NCI-H748 treated with DMSO at 0.1 percent for 48 hours (cell line): Measurements from ENCODE around the gene PCDHGA1.
"Not testable (repeated sequence)": the region's sequence is repeated elsewhere in the genome, so short reads cannot be mapped to it uniquely, and the experiment has no call there.

ENCODE experiments used
- DNase-seq: peaks from one replicate; lab custom pipeline; 2025; lab: John Stamatoyannopoulos, UW

The PCDHGA1 gene

GRCh38 chr5:141330299-141331080, at the start of gene PCDHGA1:
PCDHGA1 (plus strand) TSS chr5:141330514.
- no peak for DNase-seq

DNA sequence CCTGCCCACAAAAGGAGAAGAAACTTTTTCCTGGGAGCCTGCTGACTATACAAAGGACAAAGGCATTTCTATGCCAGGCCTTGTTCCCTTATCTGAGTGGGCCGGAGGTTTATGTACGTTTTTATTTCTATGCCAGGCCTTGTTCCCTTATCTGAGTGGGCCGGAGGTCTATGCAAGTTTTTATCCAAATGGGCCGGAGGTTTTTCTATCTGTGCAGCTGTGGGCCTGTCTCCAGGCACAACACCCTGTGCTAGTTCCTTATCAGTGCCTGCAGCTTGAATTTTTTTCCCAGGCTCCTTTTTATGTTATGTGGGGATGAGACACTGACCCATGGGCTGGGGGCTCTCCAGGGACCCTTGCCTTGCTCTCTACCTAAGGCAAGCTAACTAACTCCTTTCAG, 31.9 kb upstream of the PCDHGA1 start:
- DNase-seq, result no peak

DNA sequence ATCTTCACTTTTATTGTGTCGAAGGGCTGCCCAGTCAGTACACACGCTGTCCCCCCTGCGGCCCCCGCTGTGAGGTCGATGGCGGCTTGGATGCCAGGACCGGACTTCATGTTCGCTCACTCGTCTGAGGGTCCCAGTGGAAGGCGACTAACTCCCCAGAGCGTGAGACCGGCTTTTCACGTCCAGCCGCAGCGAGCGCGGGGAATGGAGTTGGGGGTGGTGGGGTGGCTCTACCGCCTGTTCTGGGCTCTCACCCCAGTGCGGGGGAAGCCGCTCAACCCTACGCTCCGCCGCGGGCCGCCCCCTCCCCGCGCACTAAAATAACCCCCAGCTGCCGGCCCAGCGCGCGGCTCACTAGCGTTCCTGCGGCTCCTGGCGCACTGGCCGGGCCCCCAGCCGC, 26.6 kb upstream of the PCDHGA1 start, which contains the start of gene SLC25A2:
Gene SLC25A2 (minus strand): TSS at position 294 of the 400 bp plus-strand sequence. CDS start 184 bp downstream, at position 110.
- no peak for DNase-seq

DNA sequence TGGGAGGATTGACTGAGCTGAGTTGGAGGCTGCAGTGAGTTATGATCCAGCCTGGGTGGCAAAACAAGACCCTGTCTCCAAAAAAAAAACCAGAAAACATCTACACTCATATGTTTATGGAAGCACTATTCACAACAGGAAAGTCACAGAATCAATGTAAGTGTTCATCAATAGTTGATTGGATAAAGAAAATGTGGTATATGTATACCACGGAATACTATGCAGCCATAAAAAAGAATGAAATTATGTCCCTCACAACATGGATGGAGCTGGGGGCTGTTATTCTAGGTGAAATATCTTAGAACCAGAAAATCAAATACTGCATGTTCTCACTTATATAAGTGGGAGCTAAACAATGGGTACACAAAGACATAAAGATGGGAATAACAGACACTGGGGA, 23.7 kb upstream of the PCDHGA1 start:
- no peak for DNase-seq

GRCh38 chr5:141313711-141314110, 16.6 kb upstream of the PCDHGA1 start:
- DNase-seq, result no peak

DNA sequence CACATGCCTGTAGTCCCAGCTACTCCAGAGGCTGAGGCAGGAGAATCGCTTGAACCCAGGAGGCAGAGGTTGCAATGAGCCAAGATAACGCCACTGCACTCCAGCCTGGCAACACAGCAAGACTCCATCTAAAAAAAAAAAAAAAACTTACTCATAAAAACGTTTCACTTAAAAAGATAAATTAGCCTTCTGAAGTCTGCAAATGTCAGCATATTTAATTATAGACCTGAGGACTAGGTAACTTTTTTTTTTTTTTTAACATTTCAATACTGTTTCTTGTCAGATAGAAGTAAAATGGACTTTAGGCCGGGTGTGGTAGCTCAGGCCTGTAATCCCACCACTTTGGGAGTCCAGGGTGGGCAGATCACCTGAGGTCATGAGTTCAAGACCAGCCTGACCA, 13.4 kb upstream of the PCDHGA1 start:
- not testable (repeated sequence) for DNase-seq

GRCh38 chr5:141319202-141319601, 11.1 kb upstream of the PCDHGA1 start:
- DNase-seq, result no peak

GRCh38 chr5:141319699-141320098, 10.6 kb upstream of the PCDHGA1 start:
- no peak for DNase-seq

DNA sequence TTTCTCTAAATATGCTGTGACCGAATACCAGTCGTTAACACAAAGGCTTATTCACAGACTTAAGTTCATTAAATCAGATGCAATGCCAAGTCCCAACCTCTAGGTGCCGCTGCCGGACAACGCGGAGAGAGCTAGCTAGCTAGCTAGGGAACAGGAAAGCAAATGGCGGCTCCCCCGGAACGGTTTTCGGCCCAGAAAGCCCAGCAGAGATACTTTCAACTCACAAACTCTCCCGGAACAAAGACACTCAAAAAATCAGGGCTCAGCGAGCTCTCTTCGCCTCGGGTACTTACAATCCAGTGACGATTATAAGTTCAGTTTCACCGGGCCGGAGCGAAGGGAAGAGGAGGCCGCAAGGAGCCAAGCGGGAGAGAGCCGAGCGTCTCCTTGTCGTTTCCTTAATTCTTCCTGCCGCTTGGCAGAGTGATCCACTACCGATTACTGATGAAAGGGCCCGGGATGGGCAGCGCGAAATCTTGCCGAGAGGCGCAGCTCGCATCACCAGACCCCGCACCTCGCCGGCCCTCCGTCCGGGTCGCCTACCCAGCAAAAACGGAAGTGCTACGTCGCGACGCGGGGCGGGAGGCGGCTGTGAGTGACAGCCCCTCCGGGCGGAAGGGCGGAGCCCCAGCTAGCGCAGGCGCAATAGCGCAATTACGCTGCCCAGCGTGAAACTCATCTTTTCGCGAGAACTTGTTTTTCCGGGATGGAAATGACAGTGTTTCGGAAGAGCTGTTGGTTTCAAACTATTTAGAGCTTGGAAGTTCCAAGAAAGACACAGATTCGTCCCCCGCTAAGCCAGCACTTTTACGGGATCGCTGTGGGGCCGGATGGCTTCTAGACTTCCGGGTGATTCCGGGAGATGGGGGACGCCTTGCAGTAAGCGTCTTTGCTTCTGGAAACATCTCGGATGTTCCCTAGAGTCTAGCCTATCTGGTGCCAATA, 9.8 kb upstream of the PCDHGA1 start, which contains the start of gene TAF7:
Gene TAF7 (minus strand): TSS at position 560 of the 945 bp plus-strand sequence. CDS start 740 bp downstream, outside the sequence.
- DNase-seq, result peak; percentile 87

DNA sequence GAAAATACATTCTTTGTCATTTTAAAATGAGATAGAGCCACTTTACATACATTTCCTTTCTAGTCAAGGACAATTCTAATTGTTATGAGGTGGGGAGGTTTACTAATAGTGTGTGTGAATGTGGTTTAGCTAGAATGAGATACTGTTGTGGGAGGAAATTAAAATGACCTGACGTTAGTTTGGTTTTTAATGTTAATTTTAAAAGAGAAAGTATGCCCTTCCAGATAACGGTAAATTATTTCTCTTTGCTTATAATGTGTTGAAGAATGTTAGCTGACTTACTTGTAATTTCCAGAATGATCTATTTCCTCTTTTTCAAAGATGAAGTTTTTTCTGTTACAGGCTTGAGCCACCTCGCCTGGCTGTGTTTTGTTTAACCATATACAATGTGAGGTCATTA, 8.1 kb upstream of the PCDHGA1 start:
- DNase-seq, result no peak

DNA sequence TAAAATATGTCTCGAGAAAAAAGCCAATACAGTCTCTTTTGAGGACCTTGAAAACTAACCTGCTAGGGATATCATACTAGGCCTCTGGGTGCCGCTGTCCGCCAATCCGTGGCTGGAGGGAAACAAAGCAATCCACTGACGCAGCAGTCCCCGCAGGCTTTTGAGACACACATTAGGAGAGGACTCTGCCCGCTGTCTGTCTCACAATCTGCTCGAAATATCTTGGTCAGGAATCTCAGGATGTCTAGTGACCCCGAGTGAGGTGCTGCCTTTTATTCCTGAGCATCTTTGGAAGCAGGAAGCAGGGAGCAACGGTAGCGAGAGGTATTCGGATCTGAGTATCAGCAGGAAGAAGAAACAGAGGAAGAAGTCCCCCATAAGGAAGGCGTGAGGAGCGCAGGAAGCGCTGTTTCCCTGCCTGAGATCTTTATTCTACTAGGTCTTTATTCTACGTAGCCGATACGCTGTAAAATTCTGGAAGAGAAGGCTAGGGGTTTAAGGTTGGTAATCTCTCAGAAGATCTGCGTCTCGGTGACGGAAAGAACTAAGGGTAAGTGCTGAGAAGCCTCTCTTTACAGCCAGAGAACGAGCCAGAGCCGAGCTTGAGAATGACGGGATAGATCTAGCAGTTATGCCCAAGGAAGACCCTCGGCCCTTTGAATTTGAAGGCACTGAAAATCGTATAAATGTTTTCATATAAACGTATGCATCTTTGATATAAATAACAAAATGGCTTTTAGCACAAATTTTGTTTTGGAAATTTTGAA, 4.0 kb upstream of the PCDHGA1 start:
- DNase-seq, result peak; percentile 86

DNA sequence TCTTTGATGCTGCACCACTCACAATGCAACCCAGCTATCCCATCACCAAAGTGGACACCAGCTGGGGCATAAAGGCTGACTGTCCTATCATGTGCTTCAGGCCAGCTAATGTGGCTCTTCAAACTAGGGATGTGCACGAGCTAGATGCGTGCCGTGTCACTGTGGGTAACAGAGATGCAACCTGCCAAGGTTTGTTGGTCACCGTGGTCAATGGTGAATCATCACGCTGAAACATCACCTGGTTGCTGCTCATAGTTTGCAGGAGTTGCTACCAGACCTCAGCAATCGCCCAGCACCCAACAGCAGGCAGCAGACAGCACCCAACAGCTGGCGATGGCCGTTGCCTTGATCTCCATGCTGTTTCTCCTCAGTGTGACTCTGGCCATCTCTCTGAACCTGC, 2.1 kb upstream of the PCDHGA1 start:
- no peak for DNase-seq

DNA sequence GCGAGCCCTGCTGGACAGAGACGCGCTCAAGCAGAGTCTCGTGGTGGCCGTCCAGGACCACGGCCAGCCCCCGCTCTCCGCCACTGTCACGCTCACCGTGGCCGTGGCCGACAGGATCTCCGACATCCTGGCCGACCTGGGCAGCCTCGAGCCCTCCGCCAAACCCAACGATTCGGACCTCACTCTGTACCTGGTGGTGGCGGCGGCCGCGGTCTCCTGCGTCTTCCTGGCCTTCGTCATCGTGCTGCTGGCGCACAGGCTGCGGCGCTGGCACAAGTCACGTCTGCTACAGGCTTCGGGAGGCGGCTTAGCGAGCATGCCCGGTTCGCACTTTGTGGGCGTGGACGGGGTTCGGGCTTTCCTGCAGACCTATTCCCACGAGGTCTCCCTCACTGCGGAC, 2.3 kb downstream of the PCDHGA1 start:
- DNase-seq, result not testable (repeated sequence)

- no peak for DNase-seq
Observed at GRCh38 chr5:141338538-141339306, 8.4 kb downstream of the PCDHGA1 start, which contains the start of gene PCDHGA2. PCDHGA2 (plus strand) TSS chr5:141338760.

DNA sequence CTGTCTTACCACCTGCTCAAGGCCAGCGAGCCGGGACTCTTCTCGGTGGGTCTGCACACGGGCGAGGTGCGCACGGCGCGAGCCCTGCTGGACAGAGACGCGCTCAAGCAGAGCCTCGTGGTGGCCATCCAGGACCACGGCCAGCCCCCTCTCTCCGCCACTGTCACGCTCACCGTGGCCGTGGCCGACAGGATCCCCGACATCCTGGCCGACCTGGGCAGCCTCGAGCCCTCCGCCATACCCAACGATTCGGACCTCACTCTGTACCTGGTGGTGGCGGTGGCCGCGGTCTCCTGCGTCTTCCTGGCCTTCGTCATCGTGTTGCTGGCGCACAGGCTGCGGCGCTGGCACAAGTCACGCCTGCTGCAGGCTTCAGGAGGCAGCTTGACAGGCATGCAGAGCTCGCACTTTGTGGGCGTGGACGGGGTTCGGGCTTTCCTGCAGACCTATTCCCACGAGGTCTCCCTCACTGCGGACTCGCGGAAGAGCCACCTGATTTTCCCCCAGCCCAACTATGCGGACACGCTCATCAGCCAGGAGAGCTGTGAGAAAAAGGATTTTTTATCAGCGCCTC, 10.6 kb downstream of the PCDHGA1 start:
- DNase-seq, result not testable (repeated sequence)

DNA sequence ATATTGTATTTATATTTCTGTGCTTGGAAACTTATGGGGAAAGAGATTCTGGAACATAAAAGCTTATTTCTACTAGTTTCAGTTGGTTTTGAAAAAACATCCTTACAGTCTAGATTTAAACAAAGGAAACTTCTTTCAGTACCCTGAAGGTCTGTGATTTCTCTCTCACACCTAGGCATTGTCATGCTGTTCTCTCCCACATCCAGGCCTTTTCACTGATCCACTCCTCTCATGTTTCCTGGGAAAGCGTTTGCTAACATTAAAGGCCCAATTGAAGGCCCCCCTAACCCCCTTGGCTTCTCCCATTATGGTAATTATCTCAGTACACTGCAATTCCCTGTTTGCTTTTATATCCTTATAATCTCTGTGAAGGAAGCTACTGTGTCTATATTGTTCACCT, 12.5 kb downstream of the PCDHGA1 start:
- no peak for DNase-seq

DNA sequence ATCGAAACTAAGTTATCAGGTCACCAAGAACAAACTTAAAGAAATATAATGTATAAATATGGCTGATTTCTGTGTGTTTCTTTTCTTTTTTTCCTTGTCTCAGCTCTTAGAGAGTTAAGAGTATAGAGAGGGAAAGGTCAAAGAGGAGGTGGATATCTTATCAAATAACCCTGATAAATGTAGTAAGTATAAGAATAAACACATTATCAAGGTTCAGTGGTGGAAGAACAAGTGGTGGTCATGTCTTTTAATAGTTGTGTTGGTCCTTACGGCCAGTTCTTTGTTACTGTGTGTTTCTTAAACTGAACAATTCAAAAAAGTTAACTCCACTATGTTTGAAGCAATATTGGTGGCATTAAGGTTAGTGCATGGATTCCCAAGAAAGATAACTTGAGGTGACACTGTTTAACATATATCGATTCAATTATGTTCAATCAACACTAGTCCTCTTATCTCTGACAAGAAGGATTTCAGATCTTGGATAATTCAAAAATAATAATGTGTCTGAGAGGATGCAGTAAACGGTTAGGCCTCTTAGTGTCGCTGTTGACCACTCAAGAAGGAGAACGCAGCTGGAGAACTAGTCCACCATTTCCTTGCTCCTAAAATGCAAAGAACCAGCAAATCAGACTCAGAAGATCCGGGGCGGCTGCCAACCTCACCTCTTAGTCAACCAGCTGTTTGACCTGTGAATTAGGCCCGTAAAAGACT, 13.1 kb downstream of the PCDHGA1 start, which contains the start of gene PCDHGA3:
Gene PCDHGA3 (plus strand): TSS at position 588 of the 711 bp plus-strand sequence. CDS start 205 bp downstream, outside the sequence.
- no peak for DNase-seq

- no peak for DNase-seq
Observed at GRCh38 chr5:141343953-141344463, 13.7 kb downstream of the PCDHGA1 start.

GRCh38 chr5:141345327-141345726, 15.0 kb downstream of the PCDHGA1 start:
- DNase-seq, result no peak

DNA sequence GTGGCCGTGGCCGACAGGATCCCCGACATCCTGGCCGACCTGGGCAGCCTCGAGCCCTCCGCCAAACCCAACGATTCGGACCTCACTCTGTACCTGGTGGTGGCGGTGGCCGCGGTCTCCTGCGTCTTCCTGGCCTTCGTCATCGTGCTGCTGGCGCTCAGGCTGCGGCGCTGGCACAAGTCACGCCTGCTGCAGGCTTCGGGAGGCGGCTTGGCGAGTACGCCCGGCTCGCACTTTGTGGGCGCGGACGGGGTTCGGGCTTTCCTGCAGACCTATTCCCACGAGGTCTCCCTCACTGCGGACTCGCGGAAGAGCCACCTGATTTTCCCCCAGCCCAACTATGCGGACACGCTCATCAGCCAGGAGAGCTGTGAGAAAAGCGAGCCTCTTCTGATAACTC, 15.7 kb downstream of the PCDHGA1 start:
- DNase-seq, result not testable (repeated sequence)
